Stimulated activated CD8-positive, alpha-beta memory T cell treated with anti-CD3 and anti-CD28 coated beads, Interleukin-7, amount 100 ng/mL, for 48 hours (primary cell): Measurements from ENCODE around the gene CAMKK2.
A peak's percentile ranks its signal among the peaks of the same experiment; 100 is the strongest.
"Not testable (repeated sequence)": the region's sequence is repeated elsewhere in the genome, so short reads cannot be mapped to it uniquely, and the experiment has no call there.

ENCODE experiments used
- DNase-seq, 2 donors: peaks; one replicate each; pipeline ENCODE4 v3.0.0-alpha.2; 2020; ENCODE audit warnings: low read depth in 1 of 2; ENCODE audit errors: extremely low read depth in 1 of 2

CAMKK2 gene

DNA sequence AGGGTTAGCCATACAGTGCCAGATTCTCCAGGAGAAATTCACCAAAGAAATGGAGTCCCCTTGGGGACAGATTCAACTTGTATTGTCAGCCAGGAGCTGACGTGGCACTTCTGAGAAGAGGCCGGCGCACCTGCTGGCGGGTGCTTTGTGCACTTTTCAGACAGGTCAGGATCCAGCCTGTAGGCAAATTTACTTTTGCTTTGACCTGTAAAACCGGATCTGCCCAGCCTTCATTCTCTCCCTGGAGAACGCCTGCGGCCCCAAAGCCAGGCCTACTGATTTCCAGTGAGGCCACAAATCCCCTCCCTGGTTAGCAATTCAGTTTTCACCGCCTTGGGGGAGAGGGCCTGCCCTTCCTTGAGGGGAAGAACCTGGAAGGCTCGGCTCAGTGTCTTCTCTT is 69.2 kb downstream of the CAMKK2 start:
- no peak for DNase-seq

DNA sequence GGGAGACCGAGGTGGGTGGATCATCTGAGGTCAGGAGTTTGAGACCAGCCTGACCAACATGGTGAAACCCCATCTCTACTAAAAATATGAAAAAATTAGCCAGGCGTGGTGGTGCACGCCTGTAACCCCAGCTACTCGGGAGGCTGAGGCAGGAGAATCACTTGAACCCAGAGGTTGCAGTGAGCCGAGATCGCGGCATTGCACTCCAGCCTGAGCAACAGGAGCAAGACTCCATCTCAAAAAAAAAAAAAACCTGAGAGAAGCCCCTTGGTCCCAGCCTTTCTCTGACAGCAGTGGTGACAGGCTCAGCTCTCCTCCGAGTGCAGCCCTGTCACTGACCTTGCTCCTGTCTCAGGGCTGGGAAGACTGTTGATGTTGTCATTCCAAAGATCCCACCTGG is 69.6 kb downstream of the CAMKK2 start:
- not testable (repeated sequence) for DNase-seq

DNA sequence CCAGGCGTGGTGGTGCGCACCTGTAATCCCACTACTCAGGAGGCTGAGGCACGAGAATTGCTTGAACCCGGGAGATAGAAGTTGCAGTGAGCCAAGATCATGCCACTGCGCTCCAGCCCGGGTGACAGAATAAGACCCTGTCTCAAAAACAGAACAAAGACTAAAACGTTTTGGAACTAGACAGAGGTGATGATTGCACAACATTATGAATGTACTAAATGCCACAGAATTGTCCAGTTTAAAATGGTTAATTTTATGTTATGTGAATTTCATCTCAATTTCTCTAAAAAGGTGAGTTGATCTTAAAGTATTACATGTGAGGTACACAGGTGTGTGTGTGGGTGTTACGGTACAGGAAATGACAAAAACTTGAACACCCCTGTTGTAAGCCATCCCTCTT is 70.1 kb downstream of the CAMKK2 start:
- DNase-seq, result no peak

GRCh38 chr12:121224591-121224990 is 71.9 kb downstream of the CAMKK2 start:
- DNase-seq, result no peak

- DNase-seq, result no peak
Measured at GRCh38 chr12:121223292-121224285, 72.9 kb downstream of the CAMKK2 start.

DNA sequence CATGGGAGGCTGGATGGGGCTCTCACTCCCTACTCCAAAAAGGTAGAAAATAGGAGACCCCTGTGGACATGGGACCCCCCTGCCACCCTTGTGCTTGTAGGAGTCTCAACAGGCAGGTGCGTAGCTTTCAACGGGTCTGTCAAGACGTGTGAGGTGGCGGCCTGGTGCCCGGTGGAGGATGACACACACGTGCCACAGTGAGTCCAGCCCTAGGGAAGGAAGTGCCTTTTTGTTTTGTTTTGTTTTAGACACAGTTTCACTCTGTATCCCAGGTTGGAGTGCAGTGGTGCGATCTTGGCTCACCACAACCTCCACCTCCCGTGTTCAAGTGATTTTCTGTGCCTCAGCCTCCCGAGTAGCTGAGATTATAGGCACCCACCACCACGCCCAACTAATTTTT is 73.7 kb downstream of the CAMKK2 start:
- DNase-seq, result no peak

GRCh38 chr12:121219353-121219986 is 77.0 kb downstream of the CAMKK2 start:
- no peak for DNase-seq

DNA sequence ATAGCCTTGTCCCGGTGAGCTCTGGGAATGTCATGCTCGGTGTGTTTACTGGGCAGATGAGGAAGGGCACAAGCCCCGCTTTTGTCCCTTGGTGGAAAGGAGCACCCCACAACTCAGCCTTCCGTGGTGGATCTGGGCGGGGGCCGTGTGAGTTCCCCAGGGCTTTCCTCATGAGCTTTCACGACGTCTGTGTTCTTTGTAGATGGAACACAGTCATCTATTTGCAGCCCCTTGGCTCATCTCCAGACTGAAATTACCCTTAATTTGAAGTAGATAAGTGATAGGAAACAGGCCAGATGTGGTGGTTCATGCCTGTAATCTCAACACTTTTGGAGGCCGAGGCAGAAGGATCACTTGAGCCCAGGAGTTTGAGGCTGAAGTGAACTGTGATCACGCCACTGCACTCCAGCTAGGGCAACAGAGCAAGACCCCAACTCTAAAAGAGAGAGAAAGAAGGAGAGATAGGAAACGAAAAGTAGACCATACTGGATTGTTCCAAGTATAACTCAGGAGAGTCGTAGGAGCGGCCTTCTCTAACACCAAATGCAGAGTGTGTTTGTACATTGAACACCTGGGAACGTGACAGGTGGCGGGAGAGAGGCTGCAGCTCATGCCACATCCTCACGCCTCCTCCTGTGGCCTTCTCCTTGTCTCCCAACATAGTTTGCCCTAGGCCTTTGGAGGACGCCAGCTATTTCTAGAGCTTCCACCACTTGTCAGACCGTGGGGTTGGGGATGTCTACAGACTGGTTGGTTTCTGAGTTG is 77.7 kb downstream of the CAMKK2 start:
- DNase-seq, result no peak

DNA sequence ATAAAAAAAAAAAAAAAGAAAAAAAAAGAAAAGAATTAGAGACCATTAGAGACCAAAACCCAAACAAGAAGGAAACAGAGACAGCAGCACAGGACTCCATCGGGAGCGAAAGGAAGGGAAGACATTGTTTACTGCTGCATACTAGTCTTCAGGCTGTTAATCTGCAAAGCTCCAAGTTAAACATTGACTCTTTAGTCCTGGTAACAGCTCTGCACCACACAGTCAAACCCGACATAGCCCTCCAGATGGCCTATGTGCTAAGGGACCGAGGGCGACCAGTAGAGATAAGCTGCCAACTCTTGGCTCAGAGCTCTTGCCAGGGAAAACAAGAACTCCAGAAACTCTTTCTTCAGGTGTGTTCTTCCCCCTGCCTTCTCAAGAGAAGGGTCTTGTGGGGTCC is 78.7 kb downstream of the CAMKK2 start:
- no peak for DNase-seq

GRCh38 chr12:121217063-121217462 is 79.4 kb downstream of the CAMKK2 start:
- DNase-seq, result no peak

DNA sequence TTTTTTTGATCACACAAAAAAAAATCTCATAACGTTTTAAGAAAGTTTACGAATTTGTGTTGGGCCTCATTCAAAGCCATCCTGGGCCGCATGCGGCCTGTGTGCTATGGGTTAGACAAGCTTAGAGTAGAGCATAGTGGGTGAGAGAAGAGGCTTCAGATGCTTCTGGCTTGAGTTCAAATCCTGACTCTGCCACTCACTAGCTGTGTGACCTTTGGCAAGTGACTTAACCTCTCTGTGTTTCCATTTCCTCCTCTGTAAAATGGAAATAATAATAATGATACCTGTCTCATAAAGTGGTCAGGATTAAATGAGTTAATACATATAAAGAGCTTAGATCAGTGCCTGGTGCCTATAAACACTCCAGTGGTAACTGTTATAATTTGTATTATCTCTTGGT is 80.4 kb downstream of the CAMKK2 start:
- DNase-seq, result no peak

GRCh38 chr12:121214855-121215745 is 81.4 kb downstream of the CAMKK2 start:
- no peak for DNase-seq

GRCh38 chr12:121214166-121214777 is 82.2 kb downstream of the CAMKK2 start:
- DNase-seq, result no peak

GRCh38 chr12:121212875-121213274 is 83.6 kb downstream of the CAMKK2 start:
- DNase-seq, result no peak

DNA sequence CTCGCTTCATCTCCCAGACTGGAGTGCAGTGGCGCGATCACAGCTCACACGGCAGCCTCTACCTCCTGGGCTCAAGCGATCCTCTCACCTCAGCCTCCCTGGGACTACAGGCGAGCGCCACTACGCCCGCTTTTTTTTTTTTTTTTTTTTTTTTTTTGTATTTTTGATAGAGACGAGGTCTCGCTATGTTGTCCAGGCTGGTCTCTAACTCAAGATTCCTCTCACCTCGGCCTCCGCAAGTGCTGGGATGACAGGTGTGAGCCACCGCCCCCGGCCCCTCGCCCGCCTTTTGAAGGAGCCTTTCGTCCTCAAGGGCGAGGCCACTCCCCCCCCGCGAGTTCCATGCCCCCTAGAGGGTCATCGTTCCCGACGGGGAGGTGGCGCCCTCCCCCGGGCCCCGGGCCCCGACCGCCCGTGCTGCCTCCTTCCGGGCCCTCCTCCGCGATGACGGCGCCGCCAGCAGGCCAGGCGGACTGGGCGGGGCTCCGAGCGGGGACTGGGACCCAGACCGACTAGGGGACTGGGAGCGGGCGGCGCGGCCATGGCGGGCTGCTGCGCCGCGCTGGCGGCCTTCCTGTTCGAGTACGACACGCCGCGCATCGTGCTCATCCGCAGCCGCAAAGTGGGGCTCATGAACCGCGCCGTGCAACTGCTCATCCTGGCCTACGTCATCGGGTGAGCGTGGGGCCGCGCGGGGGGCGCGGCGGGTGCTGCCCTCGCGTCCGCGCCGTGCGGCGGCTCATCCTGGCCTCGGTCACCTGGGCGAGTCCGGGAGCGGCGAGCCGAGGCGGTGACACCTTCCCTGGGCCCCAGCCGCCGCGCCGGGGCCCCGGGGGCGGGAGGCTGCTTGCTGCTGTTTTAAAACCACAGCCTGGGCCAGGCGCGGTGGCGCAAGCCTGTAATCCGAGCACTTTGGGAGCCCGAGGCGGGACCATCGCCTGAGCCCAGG is 86.6 kb downstream of the CAMKK2 start, which contains the start of gene P2RX4:
TSS of gene P2RX4 (plus strand) at position 506 of the 949 bp plus-strand sequence. CDS start at position 542, 36 bp downstream.
- peak; percentile 81 to 84 for DNase-seq

DNA sequence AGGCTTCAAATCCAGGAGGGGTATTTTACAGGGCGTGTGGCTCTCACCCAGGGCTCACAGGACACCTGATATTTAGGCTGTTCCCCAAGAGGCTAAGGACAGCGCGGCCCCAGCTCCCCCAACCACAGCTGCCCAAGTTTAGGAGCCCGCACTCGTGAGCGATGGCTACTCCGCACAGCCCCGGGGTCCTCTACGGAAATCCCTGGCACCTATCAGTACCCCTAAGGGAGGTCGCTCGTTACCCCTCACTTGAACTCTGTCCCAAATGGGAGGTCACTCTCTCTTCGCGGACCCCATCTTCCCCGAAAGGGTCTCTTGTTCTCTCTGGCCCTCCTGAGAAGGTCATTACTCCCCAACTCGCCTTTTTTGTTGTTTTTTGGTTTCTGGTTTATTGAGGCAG is 87.3 kb downstream of the CAMKK2 start:
- DNase-seq, result no peak

DNA sequence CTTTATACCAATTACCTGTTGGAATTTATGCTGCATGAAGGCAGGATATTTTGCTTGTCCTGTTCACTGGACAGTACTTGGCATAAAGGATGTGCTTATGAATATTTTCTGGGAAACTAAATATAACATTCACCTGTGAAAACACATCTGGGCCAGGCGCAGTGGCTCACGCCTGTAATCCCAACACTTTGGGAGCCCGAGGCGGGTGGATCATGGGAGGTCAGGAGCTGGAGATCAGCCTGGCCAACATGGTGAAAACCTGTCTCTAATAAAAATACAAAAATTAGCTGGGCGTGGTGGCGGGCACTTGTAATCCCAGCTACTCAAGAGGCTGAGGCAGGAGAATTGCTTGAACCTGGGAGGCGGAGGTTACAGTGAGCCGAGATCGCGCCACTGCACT is 87.9 kb downstream of the CAMKK2 start:
- not testable (repeated sequence) for DNase-seq

GRCh38 chr12:121205491-121205890 is 91.0 kb downstream of the CAMKK2 start:
- DNase-seq, result no peak

GRCh38 chr12:121203482-121203881 is 93.0 kb downstream of the CAMKK2 start:
- no peak for DNase-seq
